Testis (tissue), 2 donors: Measurements from ENCODE around the gene GSX1.

Experiments used
- CTCF ChIP-seq, 3 experiments: fragments of 450-650 bp in 2 of 3; fragments of 200-600 bp in 1 of 3; sonication (generic) in 1 of 3; IDR thresholded peaks; one replicate each; pipeline ENCODE4 v1.5.1; 2016 to 2019; ENCODE audit warnings: antibody characterized with exemption in 3 of 3, mild to moderate bottlenecking in 2 of 3, moderate library complexity in 1 of 3
- POLR2A ChIP-seq: fragments of 450-650 bp; IDR thresholded peaks from one replicate; pipeline ENCODE4 v1.6.1; 2017; ENCODE audit warnings: antibody characterized with exemption, mild to moderate bottlenecking, moderate library complexity

GRCh38 chr13:27830010-27830409 lies 37.7 kb downstream of the GSX1 start:
- TF ChIP-seq POLR2A (no peak), CTCF (IDR thresholded peaks at IDR 0.05) (peak; percentile 67 to 93 (median 82))
